Measurements from ENCODE around the gene KLK1.
"Not testable (repeated sequence)": the region's sequence is repeated elsewhere in the genome, so short reads cannot be mapped to it uniquely, and the experiment has no call there.

The KLK1 gene

GRCh38 chr19:50784710-50785109, 38.9 kb downstream of the KLK1 start:
- no peak for TF ChIP-seq CTCF (IDR thresholded peaks at IDR 0.05; ENCODE audit: control insufficient read depth, extremely low read depth, insufficient read depth)
- no peak overlapping the region for H3K4me3 ChIP-seq (ENCODE audit: low read depth, low read length)
- DNase-seq (ENCODE audit: low read depth) = no peak

GRCh38 chr19:50783848-50784152, 39.8 kb downstream of the KLK1 start:
- not testable (repeated sequence) for DNase-seq (ENCODE audit: low read depth); H3K4me3 ChIP-seq (ENCODE audit: low read depth, low read length)

GRCh38 chr19:50780753-50781435, 42.7 kb downstream of the KLK1 start:
- no peak overlapping the region for H3K4me3 ChIP-seq (ENCODE audit: low read depth, low read length)
- no peak for DNase-seq (ENCODE audit: low read depth)
- no peak for TF ChIP-seq CTCF (IDR thresholded peaks at IDR 0.05; ENCODE audit: control insufficient read depth, extremely low read depth, insufficient read depth)

- no peak for TF ChIP-seq CTCF (IDR thresholded peaks at IDR 0.05; ENCODE audit: control insufficient read depth, extremely low read depth, insufficient read depth)
- no peak for DNase-seq (ENCODE audit: low read depth)
- H3K4me3 ChIP-seq (ENCODE audit: low read depth, low read length) = no peak overlapping the region
Measured at GRCh38 chr19:50779504-50780457, 43.8 kb downstream of the KLK1 start.

GRCh38 chr19:50778906-50779430, 44.6 kb downstream of the KLK1 start:
- no peak for TF ChIP-seq CTCF (IDR thresholded peaks at IDR 0.05; ENCODE audit: control insufficient read depth, extremely low read depth, insufficient read depth)
- no peak overlapping the region for H3K4me3 ChIP-seq (ENCODE audit: low read depth, low read length)
- no peak for DNase-seq (ENCODE audit: low read depth)

GRCh38 chr19:50777830-50778303, 45.7 kb downstream of the KLK1 start:
- DNase-seq (ENCODE audit: low read depth) = no peak
- no peak overlapping the region for H3K4me3 ChIP-seq (ENCODE audit: low read depth, low read length)
- no peak for TF ChIP-seq CTCF (IDR thresholded peaks at IDR 0.05; ENCODE audit: control insufficient read depth, extremely low read depth, insufficient read depth)

- no peak for DNase-seq (ENCODE audit: low read depth)
Measured at GRCh38 chr19:50777261-50777660, 46.3 kb downstream of the KLK1 start.

More at GRCh38 chr19:50777261-50777660, 46.3 kb downstream of the KLK1 start:
- TF ChIP-seq CTCF (IDR thresholded peaks at IDR 0.05; ENCODE audit: control insufficient read depth, extremely low read depth, insufficient read depth) = no peak
- H3K4me3 ChIP-seq (ENCODE audit: low read depth, low read length) = no peak overlapping the region
